Measurements from ENCODE around the gene KIF24. TPM values are rescaled to one million over a fixed set of nuclear protein-coding genes. Genes with fewer than 3 reads are reported as not detected.

KIF24 gene
- total and polyA plus RNA-seq, 2 experiments from 2014 or later: 0.71 to 1.3 TPM

GRCh38 chr9:34347800-34348158, 18.7 kb upstream of the KIF24 start:
- Histone ChIP-seq H3K36me3 (replicated peaks; ENCODE audit: insufficient read depth, low read depth) (no peaks in the 10 kb centered on the region), H3K9me2 (replicated peaks; ENCODE audit: insufficient read depth) (no peaks in the 10 kb centered on the region), H3K4me3 (no peak overlapping the region), H3K4me1 (ENCODE audit: insufficient read depth) (peaks cover 15% of the 10 kb centered on the region), H3K27me3 (no peaks in the 10 kb centered on the region), H3K27ac (no peak overlapping the region), H4K20me1 (ENCODE audit: insufficient read depth, poor library complexity, severe bottlenecking) (no peaks in the 10 kb centered on the region), H3K4me2 (no peak overlapping the region), H2AFZ (no peak overlapping the region), H3K79me2 (no peaks in the 10 kb centered on the region), H3K9me3 (ENCODE audit: low read depth) (no peaks in the 10 kb centered on the region)
- no peak for TF ChIP-seq EZH2phosphoT487 (IDR thresholded peaks at IDR 0.05; ENCODE audit: low read depth, severe bottlenecking, unreplicated experiment)
- TF ChIP-seq, protein P1, sequence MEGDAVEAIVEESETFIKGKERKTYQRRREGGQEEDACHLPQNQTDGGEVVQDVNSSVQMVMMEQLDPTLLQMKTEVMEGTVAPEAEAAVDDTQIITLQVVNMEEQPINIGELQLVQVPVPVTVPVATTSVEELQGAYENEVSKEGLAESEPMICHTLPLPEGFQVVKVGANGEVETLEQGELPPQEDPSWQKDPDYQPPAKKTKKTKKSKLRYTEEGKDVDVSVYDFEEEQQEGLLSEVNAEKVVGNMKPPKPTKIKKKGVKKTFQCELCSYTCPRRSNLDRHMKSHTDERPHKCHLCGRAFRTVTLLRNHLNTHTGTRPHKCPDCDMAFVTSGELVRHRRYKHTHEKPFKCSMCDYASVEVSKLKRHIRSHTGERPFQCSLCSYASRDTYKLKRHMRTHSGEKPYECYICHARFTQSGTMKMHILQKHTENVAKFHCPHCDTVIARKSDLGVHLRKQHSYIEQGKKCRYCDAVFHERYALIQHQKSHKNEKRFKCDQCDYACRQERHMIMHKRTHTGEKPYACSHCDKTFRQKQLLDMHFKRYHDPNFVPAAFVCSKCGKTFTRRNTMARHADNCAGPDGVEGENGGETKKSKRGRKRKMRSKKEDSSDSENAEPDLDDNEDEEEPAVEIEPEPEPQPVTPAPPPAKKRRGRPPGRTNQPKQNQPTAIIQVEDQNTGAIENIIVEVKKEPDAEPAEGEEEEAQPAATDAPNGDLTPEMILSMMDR (IDR thresholded peaks at IDR 0.05; ENCODE audit: poor library complexity): no peak
- no peak for TF ChIP-seq EZH2 (IDR thresholded peaks at IDR 0.05; ENCODE audit: borderline replicate concordance)
- no peak for DNase-seq (ENCODE audit: low spot score)

- 86% methylated on average over 15 of the region's 15 CpGs for WGBS (ENCODE audit: low lambda C conversion rate, missing lambda C conversion rate)
- H4K20me1 ChIP-seq (ENCODE audit: insufficient read depth, poor library complexity, severe bottlenecking): no peaks in the 10 kb centered on the region
- peaks cover 15% of the 10 kb centered on the region for H3K4me1 ChIP-seq (ENCODE audit: insufficient read depth)
- no peaks in the 10 kb centered on the region for H3K27me3 ChIP-seq
- no peaks in the 10 kb centered on the region for H3K79me2 ChIP-seq
- no peak overlapping the region for H3K27ac ChIP-seq
- no peaks in the 10 kb centered on the region for H3K36me3 ChIP-seq (replicated peaks; ENCODE audit: insufficient read depth, low read depth)
- no peaks in the 10 kb centered on the region for H3K9me3 ChIP-seq (ENCODE audit: low read depth)
- no peak for DNase-seq (ENCODE audit: low spot score)
- TF ChIP-seq, protein P1 (IDR thresholded peaks at IDR 0.05; ENCODE audit: poor library complexity): no peak
- TF ChIP-seq EZH2phosphoT487 (IDR thresholded peaks at IDR 0.05; ENCODE audit: low read depth, severe bottlenecking, unreplicated experiment): no peak
- no peak for TF ChIP-seq EZH2 (IDR thresholded peaks at IDR 0.05; ENCODE audit: borderline replicate concordance)
- no peaks in the 10 kb centered on the region for H3K9me2 ChIP-seq (replicated peaks; ENCODE audit: insufficient read depth)
- H2AFZ ChIP-seq: no peak overlapping the region
- no peak overlapping the region for H3K4me3 ChIP-seq
- H3K4me2 ChIP-seq: no peak overlapping the region
These were observed 18.1 kb upstream of the KIF24 start for GRCh38 chr9:34346873-34347799.

- Histone ChIP-seq H3K4me1 (ENCODE audit: insufficient read depth) (peaks cover 15% of the 10 kb centered on the region), H3K36me3 (replicated peaks; ENCODE audit: insufficient read depth, low read depth) (no peaks in the 10 kb centered on the region), H3K9me3 (ENCODE audit: low read depth) (no peaks in the 10 kb centered on the region), H3K27ac (peak overlapping the region; percentile 55), H4K20me1 (ENCODE audit: insufficient read depth, poor library complexity, severe bottlenecking) (no peaks in the 10 kb centered on the region), H3K27me3 (no peaks in the 10 kb centered on the region), H3K4me3 (no peak overlapping the region), H2AFZ (no peak overlapping the region), H3K4me2 (no peak overlapping the region), H3K9me2 (replicated peaks; ENCODE audit: insufficient read depth) (no peaks in the 10 kb centered on the region), H3K79me2 (no peaks in the 10 kb centered on the region)
- TF ChIP-seq EZH2phosphoT487 (IDR thresholded peaks at IDR 0.05; ENCODE audit: low read depth, severe bottlenecking, unreplicated experiment): no peak
- TF ChIP-seq EZH2 (IDR thresholded peaks at IDR 0.05; ENCODE audit: borderline replicate concordance): no peak
- TF ChIP-seq, protein P1 (IDR thresholded peaks at IDR 0.05; ENCODE audit: poor library complexity): no peak
- DNase-seq (ENCODE audit: low spot score): no peak
- WGBS (ENCODE audit: low lambda C conversion rate, missing lambda C conversion rate): 94% methylated on average over 1 of the region's 1 CpG
These were observed 14.5 kb upstream of the KIF24 start for GRCh38 chr9:34343605-34344004.
